Activated CD4-positive, alpha-beta T cell treated with anti-CD3 and anti-CD28 coated beads for 24 hours (primary cell): Measurements from ENCODE around the gene FGGY.
"Not testable (repeated sequence)": the region's sequence is repeated elsewhere in the genome, so short reads cannot be mapped to it uniquely, and the experiment has no call there.

Experiments
- DNase-seq, 2 donors: peaks; one replicate each; pipeline ENCODE4 v3.0.0-alpha.2; 2020; ENCODE audit warnings: low read depth in 2 of 2

FGGY gene

DNA sequence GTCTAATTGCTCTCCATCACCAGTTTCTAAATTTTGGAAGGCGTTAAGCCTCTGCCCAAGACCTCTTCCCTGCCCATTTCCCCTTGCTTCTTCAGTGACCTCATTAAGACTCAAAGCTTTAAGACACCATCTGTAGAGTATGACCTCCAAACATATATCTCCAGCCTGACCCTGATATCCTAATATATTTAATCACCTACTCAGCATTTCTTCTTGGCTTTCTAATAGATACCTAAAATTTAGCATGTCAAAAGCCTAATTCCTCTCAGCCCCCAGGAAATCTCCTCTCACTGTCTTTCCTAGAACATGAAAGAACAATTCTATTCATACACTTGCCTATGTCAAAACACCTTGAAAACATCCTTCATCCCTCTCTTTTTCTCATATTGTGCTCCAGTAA, 282.3 kb downstream of the FGGY start:
- no peak for DNase-seq

- no peak for DNase-seq
Measured at GRCh38 chr1:59580257-59580656, 283.4 kb downstream of the FGGY start.

DNA sequence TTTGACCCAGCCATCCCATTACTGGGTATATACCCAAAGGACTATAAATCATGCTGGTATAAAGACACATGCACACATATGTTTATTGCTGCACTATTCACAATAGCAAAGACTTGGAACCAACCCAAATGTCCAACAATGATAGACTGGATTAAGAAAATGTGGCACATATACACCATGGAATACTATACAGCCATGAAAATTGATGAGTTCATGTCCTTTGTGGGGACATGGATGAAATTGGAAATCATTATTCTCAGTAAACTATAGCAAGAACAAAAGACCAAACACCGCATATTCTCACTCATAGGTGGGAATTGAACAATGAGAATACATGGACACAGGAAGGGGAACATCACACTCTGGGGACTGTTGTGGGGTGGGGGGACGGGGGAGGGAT, 295.5 kb downstream of the FGGY start:
- not testable (repeated sequence) for DNase-seq

DNA sequence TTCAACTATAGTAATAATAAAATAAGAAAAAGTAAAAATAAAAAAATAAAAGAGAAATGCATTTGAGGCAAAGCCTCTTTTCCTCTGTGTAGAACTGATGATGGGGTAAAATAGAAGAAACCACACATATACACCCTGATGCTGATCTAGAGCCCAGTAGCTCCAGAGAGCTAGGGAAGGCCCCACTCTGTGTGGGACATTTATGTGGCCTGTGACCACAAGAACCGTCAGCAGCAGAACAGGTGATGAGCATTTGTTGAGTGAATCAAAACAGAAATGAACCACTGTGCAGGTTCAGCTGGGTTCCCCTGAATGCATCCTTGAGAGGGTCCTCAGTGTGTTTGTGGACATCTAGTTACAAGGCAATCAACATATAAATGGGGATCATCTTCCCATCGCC, 296.0 kb downstream of the FGGY start:
- DNase-seq = no peak

GRCh38 chr1:59593798-59594790, 297.2 kb downstream of the FGGY start:
- no peak for DNase-seq

- no peak for DNase-seq
Measured at GRCh38 chr1:59595774-59596173, 298.9 kb downstream of the FGGY start.

DNA sequence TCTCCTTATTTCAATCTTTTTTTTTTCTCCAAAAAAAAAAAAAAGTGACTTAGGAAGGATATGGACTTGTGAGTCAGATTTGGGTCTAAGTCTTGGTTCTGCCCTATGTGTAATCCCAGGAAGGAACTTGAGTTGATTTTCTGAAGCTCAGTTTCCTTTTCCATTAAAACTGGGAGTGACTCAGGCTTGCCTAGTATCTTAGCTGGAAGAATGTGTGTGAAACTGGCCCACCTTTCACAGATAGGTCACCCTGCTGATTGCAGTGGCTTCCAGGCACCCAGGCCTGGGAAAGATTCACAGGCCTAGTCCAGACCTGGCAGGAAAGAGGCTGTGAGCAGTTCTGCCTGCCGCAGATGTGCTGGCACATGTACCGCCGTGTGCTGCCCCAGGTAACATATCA, 299.5 kb downstream of the FGGY start:
- no peak for DNase-seq

GRCh38 chr1:59596956-59597355, 300.1 kb downstream of the FGGY start:
- DNase-seq = no peak

GRCh38 chr1:59597420-59598119, 300.7 kb downstream of the FGGY start:
- no peak for DNase-seq

GRCh38 chr1:59598120-59598440, 301.2 kb downstream of the FGGY start:
- DNase-seq = no peak

DNA sequence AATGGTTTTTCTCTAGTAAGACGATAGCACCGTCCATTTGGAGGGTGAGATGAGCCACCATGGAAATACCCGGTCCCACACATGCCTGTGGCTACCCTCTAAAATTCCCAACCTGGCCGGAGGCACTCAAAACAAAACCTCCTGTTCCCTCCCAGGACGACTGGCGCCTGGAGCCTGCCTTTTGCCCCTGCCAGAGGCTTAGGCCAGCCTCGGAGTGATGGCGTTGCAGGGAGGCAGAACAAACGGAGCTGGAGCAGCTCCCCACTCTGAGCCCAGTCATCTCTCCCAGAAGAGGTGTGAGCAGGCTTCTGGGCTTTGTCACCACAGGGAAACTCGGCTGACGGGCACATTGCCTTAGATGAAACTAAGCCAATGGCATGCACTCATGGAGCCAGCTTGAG, 304.1 kb downstream of the FGGY start:
- no peak for DNase-seq

GRCh38 chr1:59601811-59602210, 304.9 kb downstream of the FGGY start:
- no peak for DNase-seq

- DNase-seq = no peak
Measured at GRCh38 chr1:59604191-59604590, 307.3 kb downstream of the FGGY start.

DNA sequence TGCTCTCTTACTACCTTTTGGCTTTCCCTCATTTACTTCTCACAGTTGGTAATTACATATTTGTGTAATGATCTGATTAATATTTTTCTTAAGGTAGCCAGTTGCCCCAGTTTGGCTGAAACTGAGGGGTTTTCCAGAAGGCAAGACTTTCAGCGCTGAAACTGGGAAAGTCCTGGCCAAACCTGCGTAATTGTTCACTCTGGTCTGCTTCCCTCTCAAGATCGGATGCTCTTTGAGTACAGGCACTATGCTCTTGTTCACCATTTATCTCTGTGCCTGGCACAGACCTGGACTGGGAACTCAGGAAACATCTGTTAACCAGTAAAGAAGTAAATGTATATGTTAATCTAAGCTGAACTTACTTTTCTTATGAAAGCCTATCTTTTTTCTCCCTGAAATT, 308.3 kb downstream of the FGGY start:
- no peak for DNase-seq

DNA sequence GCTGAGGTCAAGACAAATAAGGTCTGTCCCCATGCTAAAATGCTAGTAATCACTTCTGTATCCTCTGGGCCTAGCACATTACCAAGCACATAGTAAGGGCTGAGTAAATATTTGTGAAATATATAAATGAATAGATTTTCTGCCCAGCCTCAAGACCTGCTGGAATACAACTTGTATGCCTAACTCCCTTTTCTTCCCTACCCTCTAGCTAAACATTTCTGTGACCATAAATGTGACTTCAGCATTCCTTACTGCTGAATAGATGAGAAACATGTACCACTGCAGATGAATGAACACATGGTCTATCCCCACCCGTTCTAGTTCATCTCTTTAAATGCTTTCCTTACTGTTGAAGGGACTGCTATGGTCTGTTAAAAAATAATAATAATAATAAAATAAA, 308.9 kb downstream of the FGGY start:
- no peak for DNase-seq

GRCh38 chr1:59609245-59609644, 312.4 kb downstream of the FGGY start:
- no peak for DNase-seq

- not testable (repeated sequence) for DNase-seq
Measured at GRCh38 chr1:59610499-59610898, 313.6 kb downstream of the FGGY start.

GRCh38 chr1:59617434-59617833, 320.5 kb downstream of the FGGY start:
- no peak for DNase-seq

GRCh38 chr1:59619557-59619956, 322.7 kb downstream of the FGGY start:
- no peak for DNase-seq

- no peak for DNase-seq
Measured at GRCh38 chr1:59625384-59625783, 328.5 kb downstream of the FGGY start.

DNA sequence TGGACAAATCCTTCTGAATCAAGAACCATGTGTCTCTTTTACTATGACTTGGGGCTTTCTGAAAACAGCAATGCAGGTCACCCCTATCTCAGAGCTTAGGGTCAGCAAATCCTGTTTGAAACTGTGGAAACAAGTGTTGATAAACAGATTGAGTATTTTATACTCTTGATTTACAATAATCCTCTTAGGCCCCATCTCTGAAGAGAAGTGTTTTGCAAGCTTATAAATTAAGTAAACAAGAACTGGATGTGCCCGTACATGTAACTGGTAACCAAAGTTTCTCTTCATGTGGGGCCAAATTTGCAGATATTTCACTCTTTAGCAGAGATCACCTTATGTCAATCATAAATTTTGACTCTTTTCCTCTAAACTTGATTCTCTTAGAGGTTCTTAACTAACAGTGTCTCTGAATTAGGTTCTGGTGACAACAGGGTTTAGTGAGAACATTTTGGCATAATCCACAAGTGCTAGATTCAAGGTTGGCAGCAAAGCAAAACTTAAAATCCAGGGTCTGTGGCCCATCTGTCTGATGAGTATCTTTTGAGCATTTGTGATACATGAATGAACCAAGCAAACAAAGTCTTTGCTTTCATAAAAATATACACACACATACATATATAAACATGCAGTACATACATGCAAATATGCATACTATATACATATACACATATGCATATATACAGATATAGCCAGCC, 334.8 kb downstream of the FGGY start:
- DNase-seq = no peak

- DNase-seq = no peak
Measured at GRCh38 chr1:59635097-59635496, 338.2 kb downstream of the FGGY start.
